ENCODE measurements around the gene CYBA. TPM values are rescaled to one million over a fixed set of nuclear protein-coding genes. Genes with fewer than 3 reads are reported as not detected.

Gene CYBA
- total and polyA plus RNA-seq, 9 donors, result 6.5 to 244 (median 56.6) TPM

GRCh38 chr16:88653596-88654362 lies 2.9 kb upstream of the CYBA start:
- no peak for DNase-seq
- Histone ChIP-seq H3K4me1 (ENCODE audit: insufficient read depth) (no peaks in the 10 kb centered on the region), H3K4me3 (no peak overlapping the region), H3K27ac (no peak overlapping the region), H3K9me3 (no peaks in the 10 kb centered on the region), H3K27me3 (no peaks in the 10 kb centered on the region), H3K36me3 (no peaks in the 10 kb centered on the region)
- TF ChIP-seq EP300 (IDR thresholded peaks at IDR 0.05) (no peak), CTCF (IDR thresholded peaks at IDR 0.05) (no peak), POLR2A (IDR thresholded peaks at IDR 0.05) (no peak)
- 81 to 89% (median 83%) methylated on average over 26 to 32 of the region's 32 CpGs for WGBS, 3 donors
- intact Hi-C loops (cut with DNase I), result no loop called here

GRCh38 chr16:88653101-88653500 lies 2.2 kb upstream of the CYBA start:
- TF ChIP-seq POLR2A (IDR thresholded peaks at IDR 0.05) (no peak), CTCF (IDR thresholded peaks at IDR 0.05) (no peak), EP300 (IDR thresholded peaks at IDR 0.05) (no peak)
- H3K36me3 ChIP-seq, result no peaks in the 10 kb centered on the region

GRCh38 chr16:88652762-88653063 lies 1.9 kb upstream of the CYBA start:
- no peaks in the 10 kb centered on the region for H3K4me1 ChIP-seq (ENCODE audit: insufficient read depth)
- TF ChIP-seq CTCF (IDR thresholded peaks at IDR 0.05), result no peak
- TF ChIP-seq EP300 (IDR thresholded peaks at IDR 0.05), result no peak
- no peak for TF ChIP-seq POLR2A (IDR thresholded peaks at IDR 0.05)
- no peaks in the 10 kb centered on the region for H3K36me3 ChIP-seq
- DNase-seq, result no peak
- no peak overlapping the region for H3K27ac ChIP-seq
- no peaks in the 10 kb centered on the region for H3K9me3 ChIP-seq
- no peak overlapping the region for H3K4me3 ChIP-seq
- 87 to 94% (median 94%) methylated on average over 6 to 8 of the region's 8 CpGs for WGBS, 3 donors
- intact Hi-C loops (cut with DNase I), result no loop called here
- H3K27me3 ChIP-seq, result no peaks in the 10 kb centered on the region

More at GRCh38 chr16:88653101-88653500, 2.2 kb upstream of the CYBA start:
- H3K9me3 ChIP-seq, result no peaks in the 10 kb centered on the region
- no peaks in the 10 kb centered on the region for H3K4me1 ChIP-seq (ENCODE audit: insufficient read depth)
- intact Hi-C loops (cut with DNase I), result no loop called here
- WGBS, 3 donors, result 85 to 86% (median 86%) methylated on average over 13 of the region's 13 CpGs
- H3K4me3 ChIP-seq, result no peak overlapping the region
- no peak overlapping the region for H3K27ac ChIP-seq
- no peaks in the 10 kb centered on the region for H3K27me3 ChIP-seq
- no peak for DNase-seq

GRCh38 chr16:88651989-88652761 lies 1.3 kb upstream of the CYBA start:
- DNase-seq, result no peak
- intact Hi-C loops (cut with DNase I), result no loop called here
- no peaks in the 10 kb centered on the region for H3K36me3 ChIP-seq
- H3K4me1 ChIP-seq (ENCODE audit: insufficient read depth), result no peaks in the 10 kb centered on the region
- H3K27me3 ChIP-seq, result no peaks in the 10 kb centered on the region
- 87% methylated on average over 27 to 29 of the region's 29 CpGs for WGBS, 3 donors
- no peak overlapping the region for H3K27ac ChIP-seq
- H3K4me3 ChIP-seq, result no peak overlapping the region
- TF ChIP-seq EP300 (IDR thresholded peaks at IDR 0.05) (no peak), POLR2A (IDR thresholded peaks at IDR 0.05) (no peak), CTCF (IDR thresholded peaks at IDR 0.05) (no peak)
- H3K9me3 ChIP-seq, result no peaks in the 10 kb centered on the region

Measured in ovary (tissue), 9 donors.